Skin epidermis (tissue), 12 donors: ENCODE data around the gene SLA2.
"Not testable (repeated sequence)": the region's sequence is repeated elsewhere in the genome, so short reads cannot be mapped to it uniquely, and the experiment has no call there.

Experiments used
- H3K27ac ChIP-seq, 21 experiments: fragments of 200-600 bp; sonication (generic) in 11 of 21; one replicate each; pipeline ENCODE4 v1.5.0; 2020; ENCODE audit warnings: mild to moderate bottlenecking in 3 of 21, inconsistent platforms in 2 of 21, moderate library complexity in 2 of 21
- H3K4me3 ChIP-seq, 7 experiments: fragments of 200-600 bp; sonication (generic) in 2 of 7; one replicate each; pipeline ENCODE4 v1.5.0; 2020; ENCODE audit warnings: inconsistent platforms in 2 of 7, mild to moderate bottlenecking in 2 of 7, moderate library complexity in 1 of 7

The SLA2 gene, protein sequence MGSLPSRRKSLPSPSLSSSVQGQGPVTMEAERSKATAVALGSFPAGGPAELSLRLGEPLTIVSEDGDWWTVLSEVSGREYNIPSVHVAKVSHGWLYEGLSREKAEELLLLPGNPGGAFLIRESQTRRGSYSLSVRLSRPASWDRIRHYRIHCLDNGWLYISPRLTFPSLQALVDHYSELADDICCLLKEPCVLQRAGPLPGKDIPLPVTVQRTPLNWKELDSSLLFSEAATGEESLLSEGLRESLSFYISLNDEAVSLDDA

DNA sequence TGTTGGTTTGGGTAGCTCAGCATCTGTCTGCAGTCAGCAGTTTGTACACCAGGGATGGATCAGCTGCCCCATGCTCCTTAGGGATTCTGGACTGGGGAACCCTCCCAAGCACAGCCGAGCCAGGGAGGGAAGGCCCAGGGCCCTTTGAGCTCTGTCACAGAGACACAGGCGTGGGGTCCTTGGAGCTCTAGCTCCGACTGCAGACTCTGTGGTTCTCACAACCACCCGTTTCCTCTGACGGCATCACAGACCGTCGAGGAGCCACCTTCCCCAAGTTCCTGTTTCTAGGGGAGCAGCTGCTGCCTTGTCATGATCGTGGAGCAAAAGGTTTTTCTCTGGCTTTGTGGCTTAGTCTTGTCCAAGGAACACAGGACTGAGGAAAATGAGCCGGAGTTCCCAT, at the start of gene SLA2:
Gene SLA2, minus strand, starts transcription at position 199 of the 400 bp plus-strand sequence. CDS start 4,861 bp downstream, outside the sequence.
- peak within 1 kb of the TSS in 14 of 21 experiments; percentile 15 to 90 (median 56) for H3K27ac ChIP-seq
- H3K4me3 ChIP-seq = peak within 1 kb of the TSS in 6 of 7 experiments; percentile 11 to 35 (median 21)

DNA sequence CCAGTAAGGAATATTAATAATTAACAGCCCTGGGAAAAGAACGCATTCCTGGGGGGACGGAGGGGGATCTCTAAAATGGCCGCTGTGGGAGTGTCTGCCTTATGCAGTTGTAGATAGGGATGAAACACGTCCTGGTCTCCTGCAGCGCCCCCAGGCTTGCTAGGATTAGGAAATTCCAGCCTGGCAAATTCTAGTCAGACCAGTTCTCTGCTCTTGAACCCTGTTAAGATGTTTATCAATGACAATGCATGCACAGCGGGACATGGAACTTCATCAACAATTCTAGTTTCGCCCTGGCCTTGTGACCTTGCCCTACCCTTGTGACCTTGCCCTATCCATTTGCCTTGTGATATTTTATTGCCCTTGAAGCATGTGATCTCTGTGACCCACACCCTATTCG, 49.5 kb upstream of the SLA2 start:
- not testable (repeated sequence) for H3K27ac ChIP-seq, H3K4me3 ChIP-seq

DNA sequence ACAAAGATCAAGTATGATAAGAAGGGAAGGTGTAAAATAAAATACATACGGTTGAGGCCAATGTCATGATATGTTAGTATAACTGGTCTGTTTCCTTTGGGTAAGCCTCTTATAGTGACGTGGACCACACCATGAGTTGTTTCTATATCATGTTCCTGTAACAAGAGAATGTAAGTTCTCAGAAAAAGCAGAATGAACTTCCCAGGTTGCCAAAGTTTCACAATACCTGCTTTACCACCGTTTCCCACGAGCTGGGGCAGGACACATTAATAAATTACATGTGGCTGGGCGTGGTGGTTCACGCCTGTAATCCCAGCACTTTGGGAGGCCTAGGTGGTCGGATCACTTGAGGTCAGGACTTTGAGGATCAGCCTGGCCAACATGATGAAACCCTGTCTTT, 42.6 kb upstream of the SLA2 start:
- Histone ChIP-seq H3K27ac (no peak overlapping the region), H3K4me3 (no peak overlapping the region)

DNA sequence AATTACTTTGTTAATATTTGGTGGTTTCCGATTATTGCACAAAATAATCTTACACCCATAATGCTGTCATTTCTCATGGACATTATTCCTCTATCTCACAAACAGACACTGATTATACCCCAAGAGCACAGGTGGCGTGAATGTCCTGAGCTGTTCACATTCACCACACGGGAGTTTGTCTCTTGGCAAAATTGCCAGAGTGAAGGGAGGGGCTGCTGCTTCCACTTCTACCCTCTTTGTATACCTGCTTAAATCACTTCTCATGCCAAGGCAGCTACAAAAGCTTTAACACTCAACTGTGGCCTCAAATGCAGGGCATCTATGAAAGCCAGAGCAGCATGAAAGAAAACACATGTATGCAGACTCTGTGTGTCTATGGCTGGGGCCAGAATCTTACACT, 41.9 kb upstream of the SLA2 start:
- no peak overlapping the region for H3K27ac ChIP-seq
- H3K4me3 ChIP-seq = no peak overlapping the region

DNA sequence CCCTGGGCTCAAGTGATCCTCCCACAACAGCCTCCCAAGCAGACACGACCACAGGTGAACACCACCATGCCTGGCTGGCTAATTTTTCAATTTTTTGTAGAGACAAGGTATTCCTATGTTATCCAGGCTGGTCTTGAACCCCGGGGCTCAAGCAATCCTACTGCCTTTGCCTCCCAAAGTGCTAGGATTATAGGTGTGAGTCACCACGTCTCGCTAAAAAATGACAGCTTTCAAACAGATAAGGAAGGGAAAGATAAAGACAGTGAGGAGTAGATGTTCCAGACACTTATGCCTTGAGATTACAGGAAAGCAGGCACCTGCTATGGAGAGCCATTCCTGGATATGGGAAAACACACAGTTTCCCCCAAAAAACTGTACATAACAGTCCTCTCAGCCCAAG, 40.9 kb upstream of the SLA2 start:
- no peak overlapping the region for H3K4me3 ChIP-seq
- H3K27ac ChIP-seq = no peak overlapping the region

DNA sequence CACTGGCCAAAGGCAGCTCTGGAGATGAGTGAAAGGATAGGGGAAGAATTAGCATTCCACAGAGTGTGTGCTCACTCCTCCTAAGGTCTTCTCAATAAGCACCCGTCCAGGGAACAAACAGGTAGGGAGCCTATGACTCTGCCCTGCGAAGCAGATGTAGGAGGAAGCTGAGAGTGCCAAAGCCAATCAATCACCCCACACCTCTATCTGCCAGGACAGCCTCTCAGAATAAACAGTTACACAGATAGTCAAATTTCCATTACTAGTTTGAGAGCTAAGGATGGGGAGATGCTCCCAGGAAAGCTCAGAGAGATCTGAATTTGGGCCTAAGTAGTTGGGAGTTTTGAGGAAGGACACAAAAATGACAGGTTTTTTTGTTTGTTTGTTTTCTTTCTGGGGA, 40.5 kb upstream of the SLA2 start:
- no peak overlapping the region for H3K27ac ChIP-seq

DNA sequence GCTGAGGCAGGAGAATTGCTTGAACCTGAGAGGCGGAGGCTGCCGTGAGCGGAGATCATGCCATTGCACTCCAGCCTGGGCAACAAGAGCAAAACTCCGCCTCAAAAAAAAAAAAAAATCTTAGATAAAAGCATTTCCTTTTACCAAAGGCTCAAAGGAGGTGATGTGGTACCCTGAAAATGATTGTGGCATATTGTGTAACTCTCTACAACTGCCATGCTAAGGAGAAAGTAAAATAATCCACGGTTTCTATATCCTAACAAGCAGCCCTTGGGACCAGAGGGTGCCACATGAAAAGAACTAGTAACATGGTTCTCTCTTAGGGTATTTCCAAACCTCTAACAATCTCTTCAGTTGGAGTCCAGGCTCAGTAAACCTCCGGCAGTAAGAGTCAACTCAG, 38.8 kb upstream of the SLA2 start:
- no peak overlapping the region for H3K27ac ChIP-seq
- no peak overlapping the region for H3K4me3 ChIP-seq

More for the DNA sequence above, 40.5 kb upstream of the SLA2 start:
- no peak overlapping the region for H3K4me3 ChIP-seq

DNA sequence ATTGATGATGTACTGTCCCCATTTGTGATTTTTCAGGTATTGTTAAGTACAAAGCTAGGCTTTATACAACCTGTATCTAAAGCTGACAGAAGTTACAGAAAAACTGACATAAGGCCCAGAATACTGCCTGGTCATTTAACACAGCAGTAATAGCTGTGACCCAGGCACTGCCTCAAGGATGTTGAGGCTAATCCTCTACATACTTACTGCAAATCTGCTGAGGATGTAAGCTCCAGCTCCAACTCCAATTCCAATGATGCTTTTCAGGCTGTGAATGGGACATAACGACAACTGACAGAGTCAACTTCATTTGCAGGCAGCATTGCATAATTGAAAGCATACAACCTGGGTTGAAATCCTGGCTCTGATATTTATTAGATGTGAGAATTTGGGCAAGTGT, 36.3 kb upstream of the SLA2 start:
- Histone ChIP-seq H3K27ac (no peak overlapping the region), H3K4me3 (no peak overlapping the region)

DNA sequence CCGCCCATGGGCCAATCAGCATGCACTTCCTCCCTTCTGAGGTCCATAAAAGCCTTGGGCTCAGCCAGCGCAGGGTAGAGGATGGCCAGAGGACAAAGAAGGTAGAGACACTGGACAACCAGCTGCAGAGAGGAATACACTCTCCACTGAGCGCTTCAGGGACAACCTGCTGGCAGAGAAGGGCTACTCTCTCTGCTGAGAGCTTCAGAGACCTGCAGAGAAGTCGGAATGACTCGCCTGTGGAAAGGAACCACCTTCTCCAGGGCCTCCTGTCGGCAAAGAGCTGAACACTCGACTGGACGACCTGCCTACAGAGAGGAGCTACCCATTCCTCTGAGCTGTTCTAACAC, 31.4 kb upstream of the SLA2 start:
- Histone ChIP-seq H3K4me3 (no peak overlapping the region), H3K27ac (no peak overlapping the region)

DNA sequence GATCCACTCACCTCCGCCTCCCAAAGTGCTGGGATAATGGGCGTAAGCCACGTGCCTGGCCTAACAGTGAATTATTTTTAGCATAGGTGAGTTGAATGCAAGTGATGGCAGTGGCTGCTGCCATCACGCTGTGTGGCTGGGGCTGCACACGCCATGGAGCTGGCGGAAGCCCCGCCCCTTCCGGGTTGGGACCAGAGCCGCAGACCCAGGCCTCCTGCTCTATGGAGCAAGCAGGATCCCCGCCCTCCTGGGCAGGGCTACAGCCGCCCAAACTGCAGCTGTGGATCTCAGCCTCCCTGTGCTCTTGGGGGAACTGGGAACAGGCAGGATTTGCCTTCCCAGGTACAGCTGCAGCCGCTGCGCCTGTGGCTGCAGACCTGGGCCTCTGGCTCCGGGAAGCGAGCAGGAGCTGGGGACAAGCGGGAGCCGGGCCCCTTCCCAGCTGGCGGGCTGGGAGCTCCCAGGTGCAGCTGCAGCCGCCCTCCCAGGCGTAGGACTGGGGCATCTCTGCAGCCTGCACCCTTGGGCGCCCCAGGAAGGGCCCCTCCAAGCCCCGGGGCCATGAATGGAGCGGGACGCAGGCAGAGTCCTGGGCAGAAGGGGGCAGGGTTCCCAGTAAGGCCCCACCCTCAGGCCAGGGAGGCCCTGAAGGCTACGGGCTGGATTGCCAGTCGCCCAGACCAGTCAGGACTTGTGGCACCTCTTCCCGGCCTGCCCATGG, 30.9 kb upstream of the SLA2 start:
- no peak overlapping the region for H3K27ac ChIP-seq
- no peak overlapping the region for H3K4me3 ChIP-seq

DNA sequence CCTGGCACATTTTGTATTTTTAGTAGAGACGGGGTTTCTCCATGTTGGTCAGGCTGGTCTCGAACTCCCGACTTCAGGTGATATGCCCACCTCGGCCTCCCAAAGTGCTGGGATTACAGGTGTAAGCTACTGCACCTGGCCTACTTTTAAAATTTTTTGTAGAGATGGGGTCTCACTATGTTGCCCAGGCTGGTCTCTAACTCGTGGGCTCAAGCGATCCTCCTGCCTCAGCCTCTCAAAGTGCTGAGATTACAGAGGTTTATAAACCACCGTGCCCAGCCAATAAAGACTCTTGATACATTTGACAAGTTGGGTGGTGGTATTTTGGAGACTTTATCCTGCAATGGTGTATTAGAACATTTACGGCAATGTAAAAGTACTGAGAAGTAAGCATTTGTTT, 29.5 kb upstream of the SLA2 start:
- not testable (repeated sequence) for H3K4me3 ChIP-seq, H3K27ac ChIP-seq

DNA sequence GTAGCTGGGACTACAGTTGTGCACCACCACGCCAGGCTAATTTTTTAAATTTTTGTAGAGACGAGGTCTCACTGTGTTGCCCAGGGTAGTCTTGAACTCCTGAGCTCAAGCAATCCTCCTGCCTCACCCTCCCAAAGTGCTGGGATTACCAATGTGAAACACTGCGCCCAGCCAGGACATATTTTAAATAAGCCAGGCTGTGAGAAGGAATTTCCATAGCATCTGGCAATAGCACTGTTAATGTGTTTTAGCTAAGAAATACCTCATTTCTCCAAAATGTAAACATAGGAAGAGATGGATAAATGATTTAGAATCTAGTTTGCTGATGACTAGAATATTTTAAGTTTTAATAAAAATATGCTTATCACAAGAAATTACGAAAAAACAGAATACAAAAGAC, 27.0 kb upstream of the SLA2 start:
- Histone ChIP-seq H3K4me3 (no peak overlapping the region), H3K27ac (no peak overlapping the region)

DNA sequence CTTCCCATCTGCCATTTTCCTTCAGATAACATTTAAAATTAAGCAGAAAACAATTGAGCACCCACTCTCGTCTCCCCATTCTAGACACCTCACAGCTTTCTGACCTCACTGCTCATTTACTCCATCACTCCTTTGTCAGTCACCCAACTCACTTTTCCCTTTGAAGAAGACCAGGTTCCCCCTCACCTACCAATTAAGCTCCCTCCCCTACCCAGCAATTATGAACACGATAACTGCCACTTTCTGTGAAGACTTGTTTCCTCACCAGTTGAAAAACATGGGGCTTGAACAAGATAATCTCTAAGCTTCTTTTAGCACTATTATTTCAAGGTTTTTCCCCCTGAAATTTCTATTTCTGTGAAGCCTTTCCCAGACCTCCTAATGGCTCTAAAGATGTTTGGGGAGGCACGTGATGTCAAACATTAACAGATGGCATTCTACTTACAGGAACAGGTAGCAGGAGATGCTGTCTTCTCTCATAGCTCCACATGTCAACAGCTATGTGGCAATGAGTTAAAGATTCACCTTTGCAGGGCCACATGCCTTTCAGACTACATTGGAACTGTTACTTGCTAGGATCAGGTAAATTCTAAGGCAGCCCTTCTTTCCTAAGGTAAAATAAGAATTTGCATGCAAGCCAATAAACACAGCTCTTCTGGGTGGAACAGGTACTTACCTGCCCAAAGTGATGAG, 24.8 kb upstream of the SLA2 start:
- no peak overlapping the region for H3K4me3 ChIP-seq
- no peak overlapping the region for H3K27ac ChIP-seq

DNA sequence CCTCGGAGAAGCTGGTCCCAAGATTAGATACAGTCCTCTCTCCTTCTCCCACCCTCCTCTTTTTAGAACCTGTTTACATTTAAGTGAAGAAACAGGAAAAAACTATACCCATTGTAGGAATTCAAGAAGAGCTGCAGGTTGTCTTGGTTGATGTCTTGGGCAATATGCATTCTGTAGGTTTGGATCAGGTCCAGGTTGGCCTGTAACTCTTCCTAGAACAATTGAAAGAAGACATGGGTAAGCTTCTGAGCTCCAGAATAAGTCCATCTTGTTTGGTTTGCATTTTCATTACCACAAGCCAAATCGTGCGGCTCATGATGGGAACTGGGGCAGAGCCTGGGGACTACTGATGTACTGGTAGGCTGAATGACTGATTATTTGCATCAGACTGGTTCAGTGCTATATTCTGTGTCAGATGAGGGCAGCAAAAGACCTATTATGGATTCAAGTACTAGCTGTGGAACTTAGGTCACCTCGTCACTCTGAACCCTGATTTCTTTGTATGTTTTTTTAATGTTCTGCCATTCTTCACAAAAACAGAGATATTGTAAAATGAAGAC, 20.3 kb upstream of the SLA2 start:
- H3K27ac ChIP-seq = no peak overlapping the region

DNA sequence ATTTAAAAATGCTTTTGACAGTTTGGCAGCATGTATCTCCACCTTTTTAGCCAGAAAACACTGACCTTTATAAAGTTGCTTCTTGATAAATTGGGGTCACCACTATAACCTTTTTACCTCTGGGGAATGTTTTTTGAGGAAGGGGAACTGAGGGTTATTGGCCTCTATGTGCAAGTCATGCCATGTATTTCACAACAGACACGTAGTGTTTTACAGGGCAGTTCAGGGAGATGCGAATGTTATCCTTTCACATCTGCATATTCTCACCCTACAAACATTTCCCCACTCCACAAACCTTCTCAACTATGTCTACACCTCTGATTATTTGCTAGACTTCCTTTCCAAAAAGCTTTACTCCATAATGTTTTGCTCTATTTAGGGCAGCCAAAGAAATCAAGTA, 17.0 kb upstream of the SLA2 start:
- Histone ChIP-seq H3K27ac (no peak overlapping the region), H3K4me3 (no peak overlapping the region)

More for the DNA sequence above, 20.3 kb upstream of the SLA2 start:
- H3K4me3 ChIP-seq = no peak overlapping the region

DNA sequence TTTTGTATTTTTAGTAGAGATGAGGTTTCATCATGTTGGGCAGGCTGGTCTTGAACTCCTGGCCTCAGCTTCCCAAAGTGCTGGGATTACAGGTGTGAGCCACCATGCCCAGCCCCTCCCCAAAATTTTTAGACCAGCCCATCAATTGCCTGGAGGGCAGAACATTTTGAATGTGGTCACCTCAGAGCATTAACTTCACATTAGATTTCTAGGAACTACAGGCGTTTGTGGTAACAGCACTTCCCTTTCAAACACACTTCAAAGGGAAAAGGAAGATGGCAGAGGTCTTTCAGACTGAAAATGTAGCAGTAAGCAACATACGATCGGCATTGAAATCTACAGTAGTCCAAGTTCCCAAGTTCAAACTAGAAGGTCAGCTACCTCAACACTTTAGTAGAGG, 12.3 kb upstream of the SLA2 start:
- no peak overlapping the region for H3K4me3 ChIP-seq
- no peak overlapping the region for H3K27ac ChIP-seq

DNA sequence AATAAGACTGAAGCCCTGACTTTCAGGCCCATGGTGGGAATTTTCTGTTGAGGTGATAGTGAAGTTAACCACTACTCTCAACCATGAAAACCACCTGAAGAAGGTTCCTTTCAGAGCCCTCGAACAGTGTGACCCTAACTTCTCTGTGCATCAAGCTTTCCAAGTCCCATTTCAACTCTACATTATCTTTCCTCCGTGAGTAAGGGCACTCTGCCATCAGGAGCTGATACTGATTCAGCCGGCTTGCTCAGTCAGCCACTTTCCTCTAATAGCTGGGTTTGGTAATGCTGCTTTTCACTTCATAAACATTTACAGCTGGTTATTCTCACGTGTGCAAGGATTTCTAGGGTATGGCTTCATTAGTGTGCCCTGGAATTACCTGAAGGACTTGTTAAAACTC, 10.7 kb upstream of the SLA2 start:
- no peak overlapping the region for H3K27ac ChIP-seq
- no peak overlapping the region for H3K4me3 ChIP-seq

DNA sequence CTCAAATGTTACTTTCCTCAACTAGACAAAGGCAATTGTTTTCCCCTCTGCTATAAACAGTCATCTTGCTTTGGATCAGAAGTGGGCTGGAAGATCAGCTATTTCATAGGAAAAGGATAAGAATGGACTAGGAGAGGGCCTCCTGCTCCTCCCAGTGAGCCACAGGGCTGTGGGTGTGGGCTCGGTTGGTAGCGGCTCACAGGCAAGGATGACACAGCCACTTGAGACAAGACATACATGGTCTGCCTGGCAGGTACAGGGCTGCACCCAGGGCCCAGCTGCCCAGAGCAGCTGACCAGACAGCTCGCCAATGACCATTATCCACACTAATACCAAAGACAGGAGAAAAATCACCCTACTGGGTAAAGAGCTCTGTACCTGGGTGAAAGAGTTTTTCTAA, 9.0 kb upstream of the SLA2 start:
- no peak overlapping the region for H3K4me3 ChIP-seq

DNA sequence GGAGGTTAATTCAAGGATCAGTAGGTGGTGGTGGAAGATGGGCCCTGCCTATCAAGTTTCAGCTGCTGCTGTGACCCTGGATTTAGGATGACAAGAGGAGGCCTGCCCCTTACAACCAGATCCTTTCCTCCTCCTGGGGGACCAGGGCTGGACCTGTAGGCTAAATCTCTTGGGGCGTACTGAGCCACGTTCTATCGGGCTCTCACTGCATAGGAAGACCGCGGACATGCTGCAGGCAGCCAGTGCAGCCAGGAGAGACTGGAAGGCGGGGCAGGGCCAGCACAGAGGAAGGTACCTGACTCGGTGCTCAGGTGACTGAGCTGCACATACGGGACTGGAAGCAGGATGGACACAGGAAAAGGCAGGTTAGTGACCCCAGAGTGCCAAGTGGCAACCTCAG, 8.5 kb upstream of the SLA2 start:
- Histone ChIP-seq H3K4me3 (no peak overlapping the region), H3K27ac (no peak overlapping the region)

More for the DNA sequence above, 9.0 kb upstream of the SLA2 start:
- no peak overlapping the region for H3K27ac ChIP-seq

DNA sequence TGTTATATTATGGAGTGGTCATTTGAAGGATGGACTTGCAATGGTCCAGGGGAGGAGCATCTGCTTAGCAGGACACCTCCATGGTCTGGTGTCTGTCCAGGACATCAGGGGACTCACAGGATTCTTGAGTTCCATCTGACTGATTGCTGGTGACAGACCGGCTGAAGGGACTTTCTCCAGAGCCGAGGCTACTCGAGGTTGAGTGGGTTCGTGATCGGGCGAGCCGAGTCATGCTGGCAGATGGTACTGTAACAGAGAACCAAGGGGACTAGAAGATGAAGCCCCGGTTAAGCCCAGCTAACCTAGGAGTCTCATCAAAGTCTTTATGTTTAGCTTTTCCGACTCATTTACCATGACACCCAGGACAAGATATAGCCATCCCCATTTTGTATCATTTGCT, 7.5 kb upstream of the SLA2 start:
- H3K27ac ChIP-seq = no peak overlapping the region
- no peak overlapping the region for H3K4me3 ChIP-seq
